WTC11 (cell line): Measurements from ENCODE around the gene PTGIS. TPM values are rescaled to one million over a fixed set of nuclear protein-coding genes. Genes with fewer than 3 reads are reported as not detected.

ENCODE experiments used
- ATAC-seq: fragments of 200-7000 bp; cut with Tn5 transposase; 2 replicates; pipeline ENCODE4 v1.10.0; 2021; ENCODE audit warnings: mild to moderate bottlenecking, moderate library complexity
- CTCF ChIA-PET: fragments of 300-600 bp; sonication (Branson Sonifier 250); formaldehyde crosslinking; loops from one replicate; lab custom pipeline; 2021; ENCODE audit warnings: antibody characterized with exemption; lab: Charles Lee
- POLR2A ChIA-PET: fragments of 350-600 bp; sonication (Branson Sonifier 250); formaldehyde crosslinking; loops from one replicate; lab custom pipeline; 2021; ENCODE audit warnings: antibody characterized with exemption; lab: Charles Lee
- DNase-seq: peaks from one replicate; pipeline ENCODE4 v3.0.0; 2021; ENCODE audit warnings: low spot score
- H3K27ac Mint-ChIP-seq: 2 replicates; pipeline ENCODE4 v1.8.0; 2021; ENCODE audit warnings: mixed read lengths
- H3K27me3 Mint-ChIP-seq: 2 replicates; pipeline ENCODE4 v1.8.0; 2021; ENCODE audit warnings: low read depth, mild to moderate bottlenecking, moderate library complexity, mixed read lengths
- H3K36me3 Mint-ChIP-seq: 2 replicates; pipeline ENCODE4 v1.8.0; 2021; ENCODE audit warnings: mixed read lengths
- H3K4me1 Mint-ChIP-seq: 2 replicates; pipeline ENCODE4 v1.8.0; 2022; ENCODE audit warnings: mixed read lengths
- H3K4me3 Mint-ChIP-seq: 2 replicates; pipeline ENCODE4 v1.8.0; 2021; ENCODE audit warnings: mild to moderate bottlenecking, moderate library complexity, mixed read lengths
- H3K9me3 Mint-ChIP-seq: 2 replicates; pipeline ENCODE4 v1.8.0; 2021; ENCODE audit warnings: mixed read lengths
- ELF4 ChIP-seq: sonication (generic); formaldehyde crosslinking; IDR thresholded peaks from 2 replicates; pipeline ENCODE4 v1.8.1; 2022; ENCODE audit warnings: low read depth, mild to moderate bottlenecking, moderate library complexity, missing genetic modification reagents
- ETV6 ChIP-seq: sonication (generic); formaldehyde crosslinking; IDR thresholded peaks from 2 replicates; pipeline ENCODE4 v1.8.1; 2022; ENCODE audit warnings: mild to moderate bottlenecking, missing genetic modification reagents
- FOXJ3 ChIP-seq: sonication (generic); formaldehyde crosslinking; IDR thresholded peaks from 2 replicates; pipeline ENCODE4 v1.9.0; 2021; ENCODE audit warnings: missing genetic modification reagents, mild to moderate bottlenecking, borderline replicate concordance
- JAZF1 ChIP-seq: fragments of 250-450 bp; sonication (Bioruptor Pico); IDR thresholded peaks from 2 replicates; pipeline ENCODE4 v1.9.0; 2021; ENCODE audit warnings: moderate library complexity, mild to moderate bottlenecking, inconsistent platforms
- JUN ChIP-seq: sonication (generic); formaldehyde crosslinking; IDR thresholded peaks from 2 replicates; pipeline ENCODE4 v1.8.0; 2023; ENCODE audit warnings: mild to moderate bottlenecking, missing genetic modification reagents
- MXD4 ChIP-seq: fragments of 250-450 bp; sonication (Bioruptor Pico); IDR thresholded peaks from 2 replicates; pipeline ENCODE4 v1.8.0; 2021; ENCODE audit warnings: mild to moderate bottlenecking, moderate library complexity, borderline replicate concordance
- NFYB ChIP-seq: sonication (generic); formaldehyde crosslinking; conservative IDR thresholded peaks from 2 replicates; pipeline ENCODE4 v1.8.0; 2022; ENCODE audit warnings: low read depth, missing genetic modification reagents
- NR2C2 ChIP-seq: sonication (generic); formaldehyde crosslinking; IDR thresholded peaks from 2 replicates; pipeline ENCODE4 v1.8.0; 2022; ENCODE audit warnings: mild to moderate bottlenecking, missing genetic modification reagents
- PRDM15 ChIP-seq: sonication (generic); formaldehyde crosslinking; IDR thresholded peaks from 2 replicates; pipeline ENCODE4 v1.8.0; 2022; ENCODE audit warnings: missing genetic modification reagents
- PRRX2 ChIP-seq: fragments of 250-450 bp; sonication (Bioruptor Pico); IDR thresholded peaks from 2 replicates; pipeline ENCODE4 v1.8.0; 2021; ENCODE audit warnings: mild to moderate bottlenecking
- STAT6 ChIP-seq: sonication (generic); formaldehyde crosslinking; conservative IDR thresholded peaks from 2 replicates; pipeline ENCODE4 v1.8.1; 2023; ENCODE audit warnings: mild to moderate bottlenecking, low read depth, missing genetic modification reagents, moderate library complexity
- TEAD1 ChIP-seq: sonication (generic); formaldehyde crosslinking; IDR thresholded peaks from 2 replicates; pipeline ENCODE4 v1.8.0; 2022; ENCODE audit warnings: mild to moderate bottlenecking, missing genetic modification reagents
- ZNF138 ChIP-seq: sonication (generic); formaldehyde crosslinking; conservative IDR thresholded peaks from 2 replicates; pipeline ENCODE4 v1.8.1; 2022; ENCODE audit warnings: mild to moderate bottlenecking, moderate library complexity, missing genetic modification reagents
- ZNF423 ChIP-seq: fragments of 250-450 bp; sonication (Bioruptor Pico); IDR thresholded peaks from 2 replicates; pipeline ENCODE4 v2.1.2; 2022; ENCODE audit warnings: mild to moderate bottlenecking, moderate library complexity
- total RNA-seq: library from RNA; stranded (reverse); gene quantifications from 3 replicates; pipeline ENCODE4 v1.2.3, GENCODE V29; 2021
- TF ChIP-seq, protein P1 (sequence below): sonication (generic); formaldehyde crosslinking; IDR thresholded peaks from 2 replicates; pipeline ENCODE4 v1.8.1; 2023; ENCODE audit warnings: mild to moderate bottlenecking, missing genetic modification reagents
- TF ChIP-seq, protein P2 (sequence below): sonication (generic); formaldehyde crosslinking; IDR thresholded peaks from 2 replicates; pipeline ENCODE4 v1.8.1; 2022; ENCODE audit warnings: mild to moderate bottlenecking, moderate library complexity, missing genetic modification reagents
- TF ChIP-seq, protein P3 (sequence below): sonication (generic); formaldehyde crosslinking; IDR thresholded peaks from 2 replicates; pipeline ENCODE4 v1.8.0; 2023; ENCODE audit warnings: missing genetic modification reagents, mild to moderate bottlenecking, borderline replicate concordance
- TF ChIP-seq, protein P4 (sequence below): sonication (generic); formaldehyde crosslinking; IDR thresholded peaks from 2 replicates; pipeline ENCODE4 v1.8.0; 2022; ENCODE audit warnings: mild to moderate bottlenecking, missing genetic modification reagents

The PTGIS gene
- total RNA-seq, 1 experiment from 2014 or later: 24.3 TPM

- TF ChIP-seq, protein P1, sequence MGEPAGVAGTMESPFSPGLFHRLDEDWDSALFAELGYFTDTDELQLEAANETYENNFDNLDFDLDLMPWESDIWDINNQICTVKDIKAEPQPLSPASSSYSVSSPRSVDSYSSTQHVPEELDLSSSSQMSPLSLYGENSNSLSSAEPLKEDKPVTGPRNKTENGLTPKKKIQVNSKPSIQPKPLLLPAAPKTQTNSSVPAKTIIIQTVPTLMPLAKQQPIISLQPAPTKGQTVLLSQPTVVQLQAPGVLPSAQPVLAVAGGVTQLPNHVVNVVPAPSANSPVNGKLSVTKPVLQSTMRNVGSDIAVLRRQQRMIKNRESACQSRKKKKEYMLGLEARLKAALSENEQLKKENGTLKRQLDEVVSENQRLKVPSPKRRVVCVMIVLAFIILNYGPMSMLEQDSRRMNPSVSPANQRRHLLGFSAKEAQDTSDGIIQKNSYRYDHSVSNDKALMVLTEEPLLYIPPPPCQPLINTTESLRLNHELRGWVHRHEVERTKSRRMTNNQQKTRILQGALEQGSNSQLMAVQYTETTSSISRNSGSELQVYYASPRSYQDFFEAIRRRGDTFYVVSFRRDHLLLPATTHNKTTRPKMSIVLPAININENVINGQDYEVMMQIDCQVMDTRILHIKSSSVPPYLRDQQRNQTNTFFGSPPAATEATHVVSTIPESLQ: no peak
- TF ChIP-seq, protein P2, sequence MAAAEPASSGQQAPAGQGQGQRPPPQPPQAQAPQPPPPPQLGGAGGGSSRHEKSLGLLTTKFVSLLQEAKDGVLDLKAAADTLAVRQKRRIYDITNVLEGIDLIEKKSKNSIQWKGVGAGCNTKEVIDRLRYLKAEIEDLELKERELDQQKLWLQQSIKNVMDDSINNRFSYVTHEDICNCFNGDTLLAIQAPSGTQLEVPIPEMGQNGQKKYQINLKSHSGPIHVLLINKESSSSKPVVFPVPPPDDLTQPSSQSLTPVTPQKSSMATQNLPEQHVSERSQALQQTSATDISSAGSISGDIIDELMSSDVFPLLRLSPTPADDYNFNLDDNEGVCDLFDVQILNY: no peak
- TF ChIP-seq ZNF138 (CRISPR knock-in tag) (no peak), PRRX2 (CRISPR knock-in tag) (no peak), TEAD1 (CRISPR knock-in tag) (no peak), FOXJ3 (CRISPR knock-in tag) (no peak), NFYB (CRISPR knock-in tag) (no peak)
Measured at GRCh38 chr20:49511788-49512525, 56.0 kb downstream of the PTGIS start (continued).

DNA sequence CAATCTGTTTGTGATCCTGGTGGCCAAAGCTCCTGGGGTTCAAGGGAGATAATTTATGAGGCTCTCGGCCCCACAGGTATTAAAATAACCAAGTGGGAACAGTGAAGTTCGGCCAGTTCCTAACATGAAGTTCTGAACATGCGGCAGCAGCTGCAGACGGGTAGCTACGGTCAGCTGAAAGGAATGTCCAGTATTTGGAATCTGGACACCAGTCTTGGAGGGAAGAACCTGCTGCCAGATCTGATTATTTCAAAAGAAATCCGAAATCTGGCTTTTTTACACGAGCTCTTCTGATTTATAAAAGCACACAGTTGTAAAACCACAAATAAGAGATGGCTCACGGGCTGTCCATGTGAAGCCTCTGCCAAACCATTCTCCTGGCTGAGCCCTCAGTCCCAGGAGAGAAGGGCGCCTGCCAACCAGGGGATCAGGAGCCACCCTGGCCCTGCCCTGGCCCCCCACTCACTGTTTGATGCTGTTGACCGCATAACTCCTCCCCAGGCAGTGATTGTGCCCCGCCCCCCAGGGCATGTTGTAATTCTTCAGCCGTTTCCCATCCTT is 57.3 kb downstream of the PTGIS start:
- peaks cover 17% of the 10 kb centered on the region; the same call in 1 of the 2 replicates for H3K36me3 Mint-ChIP-seq
- DNase-seq (no peak), ATAC-seq (no peak)
- no peak overlapping the region for H3K4me3 Mint-ChIP-seq
- no peak overlapping the region; the same call in 1 of the 2 replicates for H3K27ac Mint-ChIP-seq
- POLR2A ChIA-PET: no interaction called here
- H3K9me3 Mint-ChIP-seq: no peaks in the 10 kb centered on the region
- H3K4me1 Mint-ChIP-seq: no peaks in the 10 kb centered on the region
- no peaks in the 10 kb centered on the region for H3K27me3 Mint-ChIP-seq
- CTCF ChIA-PET: interaction anchor here (1.2 kb wide), 1 partner anchor 98 kb away, joined by 5 read pairs; no protein-coding TSS in a partner anchor
- TF ChIP-seq ZNF423 (CRISPR knock-in tag) (no peak), NFYB (CRISPR knock-in tag) (no peak), JAZF1 (CRISPR knock-in tag) (no peak), ELF4 (CRISPR knock-in tag) (no peak), STAT6 (CRISPR knock-in tag) (no peak), JUN (no peak), NR2C2 (CRISPR knock-in tag) (no peak), PRDM15 (CRISPR knock-in tag) (no peak), ETV6 (CRISPR knock-in tag) (no peak), MXD4 (CRISPR knock-in tag) (no peak)
- TF ChIP-seq, protein P3, sequence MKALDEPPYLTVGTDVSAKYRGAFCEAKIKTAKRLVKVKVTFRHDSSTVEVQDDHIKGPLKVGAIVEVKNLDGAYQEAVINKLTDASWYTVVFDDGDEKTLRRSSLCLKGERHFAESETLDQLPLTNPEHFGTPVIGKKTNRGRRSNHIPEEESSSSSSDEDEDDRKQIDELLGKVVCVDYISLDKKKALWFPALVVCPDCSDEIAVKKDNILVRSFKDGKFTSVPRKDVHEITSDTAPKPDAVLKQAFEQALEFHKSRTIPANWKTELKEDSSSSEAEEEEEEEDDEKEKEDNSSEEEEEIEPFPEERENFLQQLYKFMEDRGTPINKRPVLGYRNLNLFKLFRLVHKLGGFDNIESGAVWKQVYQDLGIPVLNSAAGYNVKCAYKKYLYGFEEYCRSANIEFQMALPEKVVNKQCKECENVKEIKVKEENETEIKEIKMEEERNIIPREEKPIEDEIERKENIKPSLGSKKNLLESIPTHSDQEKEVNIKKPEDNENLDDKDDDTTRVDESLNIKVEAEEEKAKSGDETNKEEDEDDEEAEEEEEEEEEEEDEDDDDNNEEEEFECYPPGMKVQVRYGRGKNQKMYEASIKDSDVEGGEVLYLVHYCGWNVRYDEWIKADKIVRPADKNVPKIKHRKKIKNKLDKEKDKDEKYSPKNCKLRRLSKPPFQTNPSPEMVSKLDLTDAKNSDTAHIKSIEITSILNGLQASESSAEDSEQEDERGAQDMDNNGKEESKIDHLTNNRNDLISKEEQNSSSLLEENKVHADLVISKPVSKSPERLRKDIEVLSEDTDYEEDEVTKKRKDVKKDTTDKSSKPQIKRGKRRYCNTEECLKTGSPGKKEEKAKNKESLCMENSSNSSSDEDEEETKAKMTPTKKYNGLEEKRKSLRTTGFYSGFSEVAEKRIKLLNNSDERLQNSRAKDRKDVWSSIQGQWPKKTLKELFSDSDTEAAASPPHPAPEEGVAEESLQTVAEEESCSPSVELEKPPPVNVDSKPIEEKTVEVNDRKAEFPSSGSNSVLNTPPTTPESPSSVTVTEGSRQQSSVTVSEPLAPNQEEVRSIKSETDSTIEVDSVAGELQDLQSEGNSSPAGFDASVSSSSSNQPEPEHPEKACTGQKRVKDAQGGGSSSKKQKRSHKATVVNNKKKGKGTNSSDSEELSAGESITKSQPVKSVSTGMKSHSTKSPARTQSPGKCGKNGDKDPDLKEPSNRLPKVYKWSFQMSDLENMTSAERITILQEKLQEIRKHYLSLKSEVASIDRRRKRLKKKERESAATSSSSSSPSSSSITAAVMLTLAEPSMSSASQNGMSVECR (CRISPR knock-in tag): no peak
- TF ChIP-seq, protein P4, sequence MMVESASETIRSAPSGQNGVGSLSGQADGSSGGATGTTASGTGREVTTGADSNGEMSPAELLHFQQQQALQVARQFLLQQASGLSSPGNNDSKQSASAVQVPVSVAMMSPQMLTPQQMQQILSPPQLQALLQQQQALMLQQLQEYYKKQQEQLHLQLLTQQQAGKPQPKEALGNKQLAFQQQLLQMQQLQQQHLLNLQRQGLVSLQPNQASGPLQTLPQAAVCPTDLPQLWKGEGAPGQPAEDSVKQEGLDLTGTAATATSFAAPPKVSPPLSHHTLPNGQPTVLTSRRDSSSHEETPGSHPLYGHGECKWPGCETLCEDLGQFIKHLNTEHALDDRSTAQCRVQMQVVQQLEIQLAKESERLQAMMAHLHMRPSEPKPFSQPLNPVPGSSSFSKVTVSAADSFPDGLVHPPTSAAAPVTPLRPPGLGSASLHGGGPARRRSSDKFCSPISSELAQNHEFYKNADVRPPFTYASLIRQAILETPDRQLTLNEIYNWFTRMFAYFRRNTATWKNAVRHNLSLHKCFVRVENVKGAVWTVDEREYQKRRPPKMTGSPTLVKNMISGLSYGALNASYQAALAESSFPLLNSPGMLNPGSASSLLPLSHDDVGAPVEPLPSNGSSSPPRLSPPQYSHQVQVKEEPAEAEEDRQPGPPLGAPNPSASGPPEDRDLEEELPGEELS (CRISPR knock-in tag): no peak
- TF ChIP-seq, protein P2: no peak
